K562 (cell line): ENCODE data around the gene MEIS2.

Experiments used
- EZH2 ChIP-seq: IDR thresholded peaks from 2 replicates; pipeline ENCODE4 v1.6.1; 2012; ENCODE audit warnings: low read depth, mild to moderate bottlenecking, inconsistent platforms, low read length, borderline replicate concordance
- ZFP36 ChIP-seq: fragments of 150-350 bp; IDR thresholded peaks from 2 replicates; pipeline ENCODE4 v1.6.1; 2018; ENCODE audit warnings: low read length, low read depth; ENCODE audit not compliant: partially characterized antibody
- TF ChIP-seq, protein P1 (sequence below), 3 experiments: IDR thresholded peaks in 2 of 3; conservative IDR thresholded peaks in 1 of 3; 2 replicates each; pipeline ENCODE4 v1.5.1; 2011 to 2012; ENCODE audit warnings: low read length in 3 of 3, mild to moderate bottlenecking in 3 of 3, control low read depth in 2 of 3, improper control_type of control experiment in 1 of 3, inconsistent platforms in 1 of 3, low read depth in 1 of 3, mixed read lengths in 1 of 3, moderate library complexity in 1 of 3; ENCODE audit not compliant: insufficient read depth in 2 of 3

DNA sequence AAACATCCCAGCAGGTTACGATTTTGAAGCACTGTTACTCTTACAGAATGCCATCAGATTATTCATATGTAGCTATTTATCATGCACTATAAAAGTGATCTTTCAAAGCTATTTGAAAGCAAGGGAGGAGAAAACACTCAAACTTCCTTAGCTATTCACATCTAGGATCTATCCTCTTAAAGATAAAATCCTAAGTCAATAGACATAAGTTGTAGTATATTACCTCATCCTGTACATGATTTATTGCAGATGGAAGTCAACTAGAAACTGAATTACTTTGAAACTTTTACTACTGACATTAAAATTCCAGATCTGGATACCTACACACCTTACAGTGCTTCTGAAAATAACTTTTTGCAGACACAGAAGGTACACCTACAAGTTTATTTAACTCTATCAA is 197.2 kb downstream of the MEIS2 start:
- TF ChIP-seq, protein P1, sequence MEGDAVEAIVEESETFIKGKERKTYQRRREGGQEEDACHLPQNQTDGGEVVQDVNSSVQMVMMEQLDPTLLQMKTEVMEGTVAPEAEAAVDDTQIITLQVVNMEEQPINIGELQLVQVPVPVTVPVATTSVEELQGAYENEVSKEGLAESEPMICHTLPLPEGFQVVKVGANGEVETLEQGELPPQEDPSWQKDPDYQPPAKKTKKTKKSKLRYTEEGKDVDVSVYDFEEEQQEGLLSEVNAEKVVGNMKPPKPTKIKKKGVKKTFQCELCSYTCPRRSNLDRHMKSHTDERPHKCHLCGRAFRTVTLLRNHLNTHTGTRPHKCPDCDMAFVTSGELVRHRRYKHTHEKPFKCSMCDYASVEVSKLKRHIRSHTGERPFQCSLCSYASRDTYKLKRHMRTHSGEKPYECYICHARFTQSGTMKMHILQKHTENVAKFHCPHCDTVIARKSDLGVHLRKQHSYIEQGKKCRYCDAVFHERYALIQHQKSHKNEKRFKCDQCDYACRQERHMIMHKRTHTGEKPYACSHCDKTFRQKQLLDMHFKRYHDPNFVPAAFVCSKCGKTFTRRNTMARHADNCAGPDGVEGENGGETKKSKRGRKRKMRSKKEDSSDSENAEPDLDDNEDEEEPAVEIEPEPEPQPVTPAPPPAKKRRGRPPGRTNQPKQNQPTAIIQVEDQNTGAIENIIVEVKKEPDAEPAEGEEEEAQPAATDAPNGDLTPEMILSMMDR (IDR thresholded peaks at IDR 0.05 in 2 of 3, conservative IDR thresholded peaks at IDR 0.05 in 1 of 3; ENCODE audit: insufficient read depth in 2 of 3, low read depth in 1 of 3, low read length in 3 of 3) = no peak
- TF ChIP-seq ZFP36 (no peak), EZH2 (no peak)
